ENCODE measurements around the gene TCF21.
"Not testable (repeated sequence)": the region's sequence is repeated elsewhere in the genome, so short reads cannot be mapped to it uniquely, and the experiment has no call there.

Gene TCF21

DNA sequence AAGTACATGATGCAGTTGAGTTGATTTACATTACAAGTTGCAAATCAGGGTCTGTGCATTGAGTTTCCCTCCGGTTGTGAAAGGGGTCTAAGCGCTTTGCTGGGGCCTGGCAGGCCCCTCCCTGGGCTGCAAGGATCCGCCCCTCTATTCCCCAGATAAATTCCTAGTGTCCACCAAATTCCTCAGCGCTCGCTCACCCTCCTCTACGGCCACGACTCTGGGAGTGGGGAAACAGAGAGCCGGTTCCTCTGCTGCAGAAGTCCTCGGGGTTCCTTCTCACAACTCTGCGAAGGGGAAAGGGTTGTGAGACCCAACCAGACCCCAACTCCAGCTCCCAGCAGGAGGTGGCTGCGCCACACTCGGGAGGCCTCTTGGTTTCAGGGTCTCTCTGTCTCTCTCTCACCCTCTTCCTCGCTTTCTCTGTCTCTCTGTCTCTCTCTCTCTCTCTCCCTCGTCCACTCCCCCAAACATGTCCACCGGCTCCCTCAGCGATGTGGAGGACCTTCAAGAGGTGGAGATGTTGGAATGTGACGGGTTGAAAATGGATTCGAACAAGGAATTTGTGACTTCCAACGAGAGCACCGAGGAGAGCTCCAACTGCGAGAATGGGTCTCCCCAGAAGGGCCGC, at the start of gene TCF21:
Gene TCF21, plus strand, starts transcription at position 185 of the 628 bp plus-strand sequence. Its CDS starts 285 bp downstream, at position 470.
- DNase-seq = no peak

DNA sequence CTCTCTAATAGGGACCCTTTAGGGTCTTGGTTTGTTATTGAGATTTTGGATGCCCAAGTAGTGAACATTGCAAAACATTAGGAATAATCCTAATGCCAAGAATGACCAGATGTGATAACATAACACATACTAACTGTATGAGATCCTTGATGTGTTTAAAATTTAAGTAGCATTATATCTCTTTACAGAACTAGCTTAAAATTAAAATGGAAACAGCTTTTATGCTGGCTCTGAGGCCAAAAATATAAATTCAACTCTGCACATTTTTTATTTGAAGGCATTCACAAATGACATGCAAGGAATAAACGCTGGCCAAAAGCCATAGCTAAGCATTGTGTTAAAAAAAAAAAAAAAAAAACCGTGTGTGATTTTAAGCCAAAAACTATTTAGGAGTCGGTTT, 47.7 kb upstream of the TCF21 start:
- DNase-seq = no peak

DNA sequence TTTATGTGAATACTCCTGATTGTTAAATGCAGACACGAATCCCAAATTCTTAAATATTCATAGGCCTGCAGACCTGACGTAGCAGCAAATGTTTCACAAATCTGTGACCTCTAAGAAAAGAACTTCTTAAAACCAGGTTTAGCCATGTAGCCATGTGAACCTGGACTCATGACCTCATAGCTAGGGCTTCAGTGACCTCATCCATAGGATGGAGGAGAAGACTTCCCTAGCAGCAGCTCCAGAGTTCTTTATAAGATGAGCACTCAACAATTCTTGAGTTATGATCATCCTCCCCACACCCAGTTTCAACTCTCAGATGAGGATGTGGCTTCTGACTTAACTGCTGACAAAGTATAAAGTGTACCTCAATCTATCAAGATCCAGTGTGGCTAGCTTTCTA, 45.8 kb upstream of the TCF21 start:
- DNase-seq = no peak

DNA sequence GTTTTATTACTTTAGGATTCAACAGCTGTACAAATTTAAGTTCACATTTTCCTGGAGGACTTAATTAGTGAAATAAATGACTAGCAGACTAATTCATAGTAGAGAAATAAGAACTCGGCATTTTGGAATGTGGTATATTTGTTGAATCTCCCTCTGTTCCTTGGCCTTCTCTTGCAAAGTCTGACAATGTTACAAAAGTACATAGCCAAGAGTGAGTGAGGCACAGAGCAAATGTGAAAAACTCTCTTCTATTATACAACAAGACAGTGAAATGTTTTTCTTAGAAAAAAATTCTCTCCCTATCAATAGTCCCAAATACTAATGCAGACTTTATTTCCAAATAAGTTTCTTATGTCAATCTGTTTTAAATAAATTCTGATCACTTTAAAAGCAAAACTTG, 44.2 kb upstream of the TCF21 start:
- DNase-seq = no peak

DNA sequence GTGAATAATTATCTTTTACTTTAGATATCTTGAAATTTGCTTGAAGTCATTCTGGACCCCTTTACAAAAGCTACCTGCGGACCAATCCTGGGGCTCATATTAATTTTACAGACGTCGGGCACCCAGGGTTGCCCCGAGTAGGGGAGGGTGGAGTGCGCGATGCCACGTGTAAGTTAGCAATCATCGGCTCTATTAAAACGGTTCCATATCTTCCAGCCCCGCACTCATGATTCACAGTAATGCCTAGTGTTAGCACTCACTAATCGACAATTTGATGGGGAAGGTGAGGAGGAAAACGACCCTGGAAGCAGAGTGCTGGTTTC, 34.9 kb upstream of the TCF21 start:
- no peak for DNase-seq

DNA sequence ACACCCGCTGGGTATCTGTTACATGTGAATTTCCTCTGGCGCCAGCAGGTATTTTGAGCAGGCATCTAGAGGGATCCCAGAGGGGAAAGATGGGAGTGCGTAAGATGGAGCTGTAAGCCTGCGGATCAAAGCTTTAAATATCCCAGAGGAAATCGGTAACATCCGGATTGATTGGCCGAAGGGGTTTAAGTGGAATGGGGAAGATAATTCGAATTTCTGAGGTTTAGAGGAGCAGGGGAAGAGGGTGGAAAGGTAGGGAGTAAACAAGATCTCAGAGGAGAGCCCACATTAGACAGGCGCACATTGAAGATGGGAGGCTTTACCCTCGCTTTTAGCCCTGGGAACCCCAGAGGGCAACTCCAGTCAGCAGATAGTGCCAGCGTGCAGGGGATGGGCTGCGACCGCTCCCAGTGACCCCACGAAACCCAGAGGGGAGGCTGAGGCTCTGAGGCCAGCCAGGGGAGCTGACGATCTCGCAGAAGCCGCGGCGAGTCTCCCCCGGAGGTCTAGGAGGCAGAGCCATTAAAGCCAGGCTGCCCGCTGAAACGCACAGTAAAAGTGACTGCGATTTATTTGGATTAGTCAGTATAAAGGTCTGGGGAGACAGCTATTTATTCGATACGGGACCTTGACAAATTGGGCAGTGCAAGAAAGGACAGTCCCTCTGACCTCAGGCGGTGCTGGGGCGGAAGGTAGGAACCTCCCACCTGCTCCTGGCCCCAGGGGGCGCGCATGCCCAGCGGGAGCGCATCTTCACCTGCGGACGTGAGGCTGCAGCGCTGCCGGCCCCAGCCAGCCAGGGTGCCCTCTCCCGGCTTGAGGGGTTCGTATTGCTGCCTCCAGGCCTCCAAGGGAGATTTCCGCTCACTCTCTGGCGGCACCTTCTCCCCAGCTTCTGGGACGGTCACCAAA, 34.3 kb upstream of the TCF21 start:
- DNase-seq = peak in 1 of 2 experiments; percentile 7

DNA sequence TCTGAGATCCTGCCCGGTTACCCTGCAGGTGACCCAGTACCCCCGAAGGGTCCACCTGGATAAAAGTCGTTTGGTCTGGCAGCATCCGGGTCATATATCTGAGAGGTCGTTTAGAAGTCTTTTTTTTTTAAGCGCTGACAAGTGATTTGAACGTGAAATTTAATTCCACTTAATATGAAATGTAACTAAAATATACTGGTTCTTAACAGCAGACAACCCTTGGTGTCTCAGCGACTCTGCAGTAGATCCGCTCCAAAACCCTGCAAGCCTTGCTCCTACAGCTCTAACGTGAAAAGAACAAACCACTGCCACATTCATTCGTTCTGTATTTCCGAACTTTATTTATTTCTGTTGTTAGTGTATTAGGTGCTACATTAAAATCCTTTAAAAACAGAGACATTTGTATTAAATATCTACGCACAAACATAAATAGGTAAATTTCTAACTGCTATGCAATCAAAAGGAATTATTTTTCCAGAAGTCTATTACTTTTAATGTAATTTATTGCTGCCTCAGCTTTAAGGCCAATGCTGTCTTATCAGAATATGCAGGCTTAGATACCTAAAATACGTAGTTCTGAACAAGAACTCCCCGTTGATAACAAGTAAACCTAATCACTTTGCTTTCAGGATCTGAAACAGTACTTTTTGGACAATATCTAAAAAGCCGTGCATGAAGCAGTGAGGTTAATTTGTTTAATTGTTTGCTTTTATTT, 33.5 kb upstream of the TCF21 start:
- no peak for DNase-seq

DNA sequence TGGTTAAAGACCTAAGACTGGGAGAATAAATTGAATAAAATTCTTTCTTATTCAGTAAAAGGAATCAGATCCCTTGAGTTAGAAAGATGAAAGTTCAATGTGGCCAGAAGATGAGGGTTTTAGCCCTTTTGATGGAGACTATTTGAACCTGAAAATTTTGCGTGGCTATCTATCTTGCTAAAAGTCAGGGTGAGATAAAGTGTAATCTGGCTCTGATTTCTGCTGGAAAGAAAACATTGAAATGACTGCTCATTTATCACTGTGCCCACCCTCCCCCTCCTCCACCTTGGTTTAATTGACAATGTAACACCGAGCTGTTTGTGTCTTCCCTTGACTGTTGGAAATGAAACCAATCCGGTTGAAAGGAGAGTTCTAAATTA, 32.9 kb upstream of the TCF21 start:
- no peak for DNase-seq

DNA sequence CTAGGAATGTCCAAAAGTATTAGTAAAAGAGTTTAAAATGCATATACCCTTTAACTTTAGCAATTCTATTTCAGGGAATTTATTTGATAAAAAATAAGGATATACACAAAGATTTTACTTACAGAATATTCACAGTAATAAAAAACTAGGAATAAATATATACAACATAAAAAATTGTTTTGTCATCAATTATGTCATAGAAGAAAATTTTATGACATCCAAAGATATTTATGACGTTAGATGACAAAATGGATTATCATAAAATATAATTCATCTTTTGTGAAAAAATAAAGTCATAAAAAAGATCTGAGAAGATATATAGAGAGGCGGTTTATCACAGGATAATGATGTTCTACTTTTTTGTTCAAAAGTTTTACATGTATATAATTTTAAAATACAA, 32.0 kb upstream of the TCF21 start:
- DNase-seq = no peak

DNA sequence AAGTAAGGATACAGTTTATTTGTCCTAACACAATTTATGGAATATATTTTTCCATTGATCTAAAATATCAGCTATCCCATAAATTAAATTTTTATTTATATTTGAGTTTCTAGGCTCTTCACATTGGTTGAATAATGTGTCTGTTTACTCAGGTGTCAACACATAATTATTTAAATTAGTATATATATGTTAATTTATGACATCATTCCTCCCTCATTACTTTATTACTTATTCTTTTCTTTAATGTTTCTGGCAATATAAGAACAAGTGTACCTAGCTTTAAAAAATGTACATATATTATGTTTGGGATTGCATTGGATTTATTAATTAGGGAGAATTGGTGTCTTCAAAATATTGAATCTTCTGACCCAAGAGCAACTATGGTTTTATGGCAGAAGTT, 31.2 kb upstream of the TCF21 start:
- DNase-seq = no peak

DNA sequence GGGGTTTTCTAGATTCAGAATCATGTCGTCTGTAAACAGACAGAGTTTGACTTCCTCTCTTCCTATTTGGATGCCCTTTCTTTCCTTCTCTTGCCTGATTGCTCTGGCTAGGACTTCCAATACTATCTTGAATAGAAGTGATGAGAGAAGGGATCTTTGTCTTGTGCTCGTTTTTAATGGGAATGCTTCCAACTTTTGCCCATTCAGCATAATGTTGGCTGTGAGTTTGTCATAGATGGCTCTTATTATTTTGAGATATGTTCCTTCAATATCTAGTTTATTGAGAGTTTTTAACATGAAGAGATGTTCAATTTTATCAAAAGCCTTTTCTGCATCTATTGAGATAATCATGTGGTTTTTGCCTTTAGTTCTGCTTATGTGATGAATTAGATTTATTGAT, 27.6 kb upstream of the TCF21 start:
- DNase-seq = not testable (repeated sequence)

DNA sequence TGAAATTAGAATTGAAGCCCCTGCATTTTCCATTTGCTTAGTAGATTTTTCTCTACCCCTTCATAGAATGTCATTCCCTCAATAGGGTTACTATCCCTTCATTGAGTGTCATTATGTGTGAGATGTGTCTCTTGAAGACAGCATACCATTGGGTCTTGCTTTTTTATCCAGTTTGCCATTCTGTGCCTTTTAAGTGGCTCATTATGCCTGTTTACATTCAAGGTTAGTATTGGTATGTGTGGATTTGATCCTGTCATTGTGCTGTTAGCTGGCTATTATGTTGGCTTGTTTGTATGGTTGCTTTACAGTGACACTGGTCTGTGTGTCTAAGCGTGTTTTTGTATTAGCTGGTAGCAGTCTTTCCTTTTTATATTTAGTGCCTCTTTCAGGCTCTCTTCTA, 25.7 kb upstream of the TCF21 start:
- DNase-seq = no peak

DNA sequence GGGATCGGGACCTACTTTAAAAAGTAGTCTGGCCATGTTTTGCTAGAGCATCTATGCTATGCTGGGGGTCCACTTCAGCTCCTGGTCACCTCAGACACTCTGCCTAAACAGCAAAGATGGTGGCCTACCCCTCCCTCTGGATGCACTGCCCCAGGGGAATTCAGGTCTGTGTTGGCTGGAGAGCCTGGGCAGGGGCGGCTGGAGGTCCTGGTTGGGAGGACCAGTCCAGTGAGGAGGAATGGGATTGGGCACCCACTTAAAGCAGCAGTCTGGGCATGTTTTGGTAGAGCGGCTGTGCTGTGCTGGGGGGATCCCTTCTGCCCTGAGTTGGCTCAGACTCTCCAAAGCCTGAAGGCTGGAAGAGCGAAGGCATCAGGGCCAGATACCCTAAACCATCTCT, 23.2 kb upstream of the TCF21 start:
- no peak for DNase-seq

DNA sequence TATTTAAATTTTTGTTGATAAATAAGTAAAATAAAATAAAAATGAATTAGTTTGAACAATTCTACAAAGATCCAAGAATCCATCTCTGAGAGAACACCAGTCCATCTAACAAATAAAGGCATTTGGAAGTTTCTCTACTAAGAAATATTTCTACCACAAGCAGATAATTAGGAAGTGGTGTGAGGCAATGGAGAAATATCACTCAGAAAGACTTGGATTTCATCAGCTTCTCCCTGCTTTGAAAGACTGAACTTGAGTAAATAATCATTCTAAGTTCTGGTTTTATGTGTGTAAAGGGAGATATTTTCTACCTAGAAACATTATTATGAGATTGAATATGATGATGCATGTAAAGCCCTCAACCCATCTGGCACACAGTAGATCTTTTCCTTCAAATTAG, 17.8 kb upstream of the TCF21 start:
- DNase-seq = no peak

DNA sequence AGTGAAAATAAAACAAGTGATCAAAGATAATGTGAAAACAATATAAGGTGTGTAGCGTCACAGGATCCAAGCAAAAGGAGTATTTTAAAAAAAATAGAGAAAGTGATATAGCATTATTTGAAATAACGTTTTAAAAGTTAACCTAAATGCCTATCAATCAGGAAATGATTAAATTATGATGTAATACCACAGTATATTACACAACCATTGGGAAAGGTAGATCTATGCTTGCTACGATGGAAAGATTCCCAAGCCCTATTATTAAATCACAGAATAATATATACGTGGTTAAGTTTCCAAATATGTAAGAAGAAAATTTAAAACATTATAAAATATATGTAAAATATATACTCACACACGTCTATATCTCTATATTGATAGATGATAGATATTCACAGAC, 15.4 kb upstream of the TCF21 start:
- DNase-seq = no peak

DNA sequence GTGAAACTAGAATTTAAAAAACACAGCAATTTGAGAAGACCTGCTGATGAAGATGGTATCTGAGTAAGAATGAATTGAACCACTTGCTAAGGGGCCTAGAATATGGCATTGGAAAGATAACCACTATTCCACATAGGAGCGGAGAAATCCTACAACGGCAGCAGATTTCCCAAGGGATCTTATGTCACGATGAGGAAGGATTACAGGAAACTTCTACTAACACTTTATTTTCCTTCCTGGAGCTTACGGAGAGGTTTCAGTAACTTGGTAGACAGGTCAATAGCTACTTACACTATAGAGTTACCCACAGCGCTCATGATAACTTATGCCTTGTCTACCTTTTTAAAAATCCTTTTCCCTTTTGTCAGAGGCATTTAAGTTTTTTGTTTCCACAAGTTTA, 11.8 kb upstream of the TCF21 start:
- DNase-seq = no peak

DNA sequence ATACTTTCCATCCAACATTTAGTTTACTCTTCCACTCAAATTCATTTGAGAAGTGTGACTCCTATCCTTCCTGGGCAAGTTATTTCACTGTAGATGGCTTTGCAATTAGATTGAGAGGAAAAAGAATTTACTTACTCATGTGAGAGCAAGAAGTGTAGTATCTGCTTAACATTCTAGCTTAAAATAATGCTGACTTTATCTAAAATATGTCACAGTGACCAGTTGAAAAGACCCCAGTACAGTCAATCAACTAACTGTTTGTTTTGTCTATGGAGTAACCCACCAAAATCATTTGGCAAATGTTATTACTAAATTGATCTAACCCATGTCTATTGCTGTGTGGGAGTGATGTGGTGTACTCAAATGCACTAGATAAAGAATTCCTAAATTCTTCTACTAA, 8.9 kb upstream of the TCF21 start:
- DNase-seq = no peak

DNA sequence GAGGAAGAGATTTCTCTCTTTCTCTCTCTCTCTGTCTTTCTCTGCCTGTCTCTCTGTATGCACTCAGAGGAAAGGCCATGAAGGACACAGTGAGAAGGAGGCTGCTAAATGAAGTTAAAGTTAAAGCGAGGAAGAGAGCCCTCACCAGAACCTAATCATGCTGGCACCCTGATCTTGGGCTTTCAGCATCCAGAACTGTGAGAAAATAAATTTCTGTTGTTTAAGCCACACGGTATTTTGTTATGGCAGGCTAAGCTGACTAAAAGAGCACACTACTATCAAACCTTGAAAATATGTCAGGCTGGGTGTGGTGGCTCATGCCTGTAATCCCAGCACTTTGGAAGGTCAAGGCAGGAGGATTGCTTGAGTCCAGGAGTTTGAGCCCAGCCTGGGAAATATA, 8.0 kb upstream of the TCF21 start:
- no peak for DNase-seq

DNA sequence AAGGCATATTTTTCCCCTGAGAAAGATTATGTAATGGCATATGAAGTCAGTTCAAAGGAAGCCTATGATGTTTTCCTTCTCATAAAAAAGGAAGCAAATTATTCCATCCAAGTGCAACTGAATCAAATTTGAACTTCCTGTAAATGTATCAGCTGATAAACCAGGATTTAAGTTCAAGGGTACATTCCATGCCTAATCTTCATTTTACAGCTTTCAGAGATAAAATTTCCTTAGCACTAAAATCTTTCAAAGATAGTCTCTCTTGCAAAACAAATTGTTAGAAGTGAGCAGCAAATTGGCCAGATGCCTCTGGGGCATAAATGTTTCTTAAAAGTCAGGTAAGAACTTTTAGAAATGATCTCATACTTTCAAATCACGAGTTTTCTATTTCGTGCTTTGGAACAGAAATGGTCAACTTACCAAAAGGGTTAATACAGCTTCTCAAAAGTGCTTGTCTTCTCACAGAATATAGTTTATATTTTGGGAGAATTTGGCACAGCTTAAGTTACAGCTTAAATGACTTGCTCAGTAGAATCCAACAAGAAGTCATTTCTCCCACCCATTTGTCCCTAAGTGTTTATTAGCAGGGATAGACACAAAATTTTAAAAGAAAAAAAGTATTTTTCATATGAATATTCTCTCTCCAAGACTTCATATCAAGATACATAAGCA, 2.7 kb upstream of the TCF21 start:
- no peak for DNase-seq

DNA sequence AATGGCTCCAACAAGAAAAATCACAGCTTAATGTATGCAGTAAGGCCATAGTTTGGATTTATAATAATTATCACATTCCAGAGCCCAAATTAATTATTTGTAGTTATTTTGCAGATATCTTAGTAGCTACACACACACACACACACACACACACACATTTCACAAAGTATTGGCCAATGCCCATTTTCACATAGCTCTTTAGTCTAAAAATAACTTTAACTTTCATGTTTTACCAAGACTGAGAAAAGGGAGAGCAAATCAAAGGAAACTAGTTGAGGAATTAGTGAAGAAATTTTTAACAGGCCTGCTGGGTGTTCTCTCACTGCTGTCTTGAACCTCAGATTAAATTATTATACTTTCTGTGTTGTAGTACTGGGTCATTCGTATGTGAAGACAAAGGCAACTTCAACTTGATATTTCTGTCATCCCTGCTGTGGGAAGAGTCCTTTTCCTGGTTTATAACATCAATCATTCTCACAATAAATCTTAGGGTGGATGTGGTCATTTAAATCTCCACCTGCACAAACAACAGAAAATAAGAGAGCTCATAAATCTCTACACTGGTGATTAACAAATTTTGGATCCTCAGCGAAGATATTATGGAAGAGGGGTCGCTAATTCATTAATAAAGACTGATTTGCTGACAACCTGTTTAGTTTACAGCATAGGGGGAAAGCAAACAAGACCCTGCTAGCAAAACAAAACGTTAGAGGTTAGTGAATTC, 1.6 kb upstream of the TCF21 start:
- DNase-seq = no peak

DNA sequence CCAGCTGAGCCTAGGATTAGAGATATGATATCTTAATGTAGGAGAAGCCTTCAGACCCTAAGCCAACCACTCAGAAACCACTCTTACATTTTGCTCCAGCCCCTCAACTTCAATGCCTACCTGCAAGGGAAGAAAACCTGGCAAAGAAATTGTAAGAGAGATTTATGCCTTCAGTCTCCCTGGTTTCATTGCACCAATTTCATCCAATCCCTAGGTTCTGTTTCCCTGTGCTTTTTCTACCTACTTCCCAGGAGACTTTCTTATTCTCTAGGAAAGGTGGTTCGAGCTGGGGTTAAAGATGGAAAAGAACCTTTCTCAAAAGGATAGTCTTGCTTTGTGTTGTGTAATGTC, 1.1 kb upstream of the TCF21 start:
- DNase-seq = no peak

DNA sequence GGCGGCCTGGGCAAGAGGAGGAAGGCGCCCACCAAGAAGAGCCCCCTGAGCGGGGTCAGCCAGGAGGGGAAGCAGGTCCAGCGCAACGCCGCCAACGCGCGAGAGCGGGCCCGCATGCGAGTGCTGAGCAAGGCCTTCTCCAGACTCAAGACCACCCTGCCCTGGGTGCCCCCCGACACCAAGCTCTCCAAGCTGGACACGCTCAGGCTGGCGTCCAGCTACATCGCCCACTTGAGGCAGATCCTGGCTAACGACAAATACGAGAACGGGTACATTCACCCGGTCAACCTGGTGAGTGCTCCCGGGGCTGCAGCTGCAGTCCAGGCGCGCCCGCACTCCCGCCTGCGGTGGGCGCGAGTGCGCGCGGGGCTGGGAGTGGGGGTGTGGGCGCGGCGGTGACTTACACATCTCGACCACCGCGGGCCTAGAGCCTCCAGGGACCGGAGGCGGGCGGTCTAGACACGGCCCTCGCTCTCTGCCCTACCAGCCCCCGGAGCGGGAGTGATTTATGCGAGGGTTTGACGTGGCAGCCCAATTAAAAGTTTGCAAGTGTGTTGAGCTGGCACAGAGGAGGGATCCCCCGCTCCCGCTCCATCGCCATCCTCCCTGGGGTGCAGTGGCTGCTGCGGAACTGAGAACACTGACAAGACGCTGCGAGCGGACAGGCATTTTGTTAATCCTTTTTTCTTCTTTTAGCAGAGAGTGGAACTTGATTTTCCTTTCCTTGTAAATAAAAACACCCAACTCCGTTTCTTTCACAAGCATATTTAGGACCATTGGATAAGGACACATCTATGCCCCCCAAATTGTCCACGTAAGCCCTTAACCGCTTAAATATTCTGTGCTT, 867 bp downstream of the TCF21 start:
- DNase-seq = no peak

Data from activated CD4-positive, alpha-beta T cell treated with anti-CD3 and anti-CD28 coated beads, Interleukin-2, amount 50 U/mL, for 48 hours (primary cell).